ENCODE results near the gene GAS2L3.

DNA sequence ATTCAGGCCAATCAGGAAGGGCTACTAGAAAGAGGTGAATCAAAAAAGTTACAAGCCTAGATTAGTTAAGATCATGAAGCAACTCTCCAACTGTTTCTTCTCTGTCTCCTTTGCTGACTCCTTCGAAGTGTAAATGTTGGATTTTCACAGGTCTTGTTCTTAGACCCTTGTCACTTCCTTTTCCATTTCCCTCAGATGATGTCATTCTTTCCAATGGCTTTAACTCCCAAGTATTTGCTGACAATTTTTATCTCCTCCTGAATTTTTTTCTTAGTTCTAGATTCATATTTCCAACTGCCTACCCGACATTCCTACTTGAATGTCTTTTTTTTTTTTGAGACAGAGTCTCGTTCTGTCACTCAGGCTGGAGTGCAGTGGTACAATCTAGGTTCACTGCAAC lies 10.8 kb downstream of the GAS2L3 start:
- no peak for TF ChIP-seq EZH2phosphoT487 (IDR thresholded peaks at IDR 0.05; ENCODE audit: borderline replicate concordance)
- TF ChIP-seq, protein P1, sequence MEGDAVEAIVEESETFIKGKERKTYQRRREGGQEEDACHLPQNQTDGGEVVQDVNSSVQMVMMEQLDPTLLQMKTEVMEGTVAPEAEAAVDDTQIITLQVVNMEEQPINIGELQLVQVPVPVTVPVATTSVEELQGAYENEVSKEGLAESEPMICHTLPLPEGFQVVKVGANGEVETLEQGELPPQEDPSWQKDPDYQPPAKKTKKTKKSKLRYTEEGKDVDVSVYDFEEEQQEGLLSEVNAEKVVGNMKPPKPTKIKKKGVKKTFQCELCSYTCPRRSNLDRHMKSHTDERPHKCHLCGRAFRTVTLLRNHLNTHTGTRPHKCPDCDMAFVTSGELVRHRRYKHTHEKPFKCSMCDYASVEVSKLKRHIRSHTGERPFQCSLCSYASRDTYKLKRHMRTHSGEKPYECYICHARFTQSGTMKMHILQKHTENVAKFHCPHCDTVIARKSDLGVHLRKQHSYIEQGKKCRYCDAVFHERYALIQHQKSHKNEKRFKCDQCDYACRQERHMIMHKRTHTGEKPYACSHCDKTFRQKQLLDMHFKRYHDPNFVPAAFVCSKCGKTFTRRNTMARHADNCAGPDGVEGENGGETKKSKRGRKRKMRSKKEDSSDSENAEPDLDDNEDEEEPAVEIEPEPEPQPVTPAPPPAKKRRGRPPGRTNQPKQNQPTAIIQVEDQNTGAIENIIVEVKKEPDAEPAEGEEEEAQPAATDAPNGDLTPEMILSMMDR (IDR thresholded peaks at IDR 0.05 in 2 of 3, conservative IDR thresholded peaks at IDR 0.05 in 1 of 3; ENCODE audit: borderline replicate concordance in 1 of 3, insufficient read depth in 1 of 3, low read depth in 2 of 3, low read length in 2 of 3): no peak
- no peak for TF ChIP-seq SP1 (IDR thresholded peaks at IDR 0.05; ENCODE audit: low read depth)
- no peak for TF ChIP-seq RAD21 (IDR thresholded peaks at IDR 0.05; ENCODE audit: low read depth)
- no peak for TF ChIP-seq EZH2 (IDR thresholded peaks at IDR 0.05)
- no peak for TF ChIP-seq ELF1 (IDR thresholded peaks at IDR 0.05; ENCODE audit: borderline replicate concordance, low read depth)
- TF ChIP-seq CEBPB (IDR thresholded peaks at IDR 0.05; ENCODE audit: low read depth): no peak
